ENCODE results near the gene CTAGE4.
"Not testable (repeated sequence)": the region's sequence is repeated elsewhere in the genome, so short reads cannot be mapped to it uniquely, and the experiment has no call there.

The CTAGE4 gene

GRCh38 chr7:144178380-144179164 is 4.7 kb upstream of the CTAGE4 start:
- not testable (repeated sequence) for H3K4me2 ChIP-seq (ENCODE audit: low read length); H3K4me3 ChIP-seq (ENCODE audit: low read depth, low read length); H3K9me3 ChIP-seq (ENCODE audit: control insufficient read depth, low read length); H3K27me3 ChIP-seq (ENCODE audit: control insufficient read depth, insufficient read depth, low read length); H3K4me1 ChIP-seq; H2AFZ ChIP-seq; H3K27ac ChIP-seq; H3K36me3 ChIP-seq (ENCODE audit: control insufficient read depth, insufficient read depth, low read length); H3K79me2 ChIP-seq; H3K9ac ChIP-seq
- peak; percentile 51 for TF ChIP-seq CTCF (IDR thresholded peaks at IDR 0.05)

GRCh38 chr7:144179165-144179479 is 4.1 kb upstream of the CTAGE4 start:
- H3K36me3 ChIP-seq (ENCODE audit: control insufficient read depth, insufficient read depth, low read length); H3K9ac ChIP-seq; H3K27me3 ChIP-seq (ENCODE audit: control insufficient read depth, insufficient read depth, low read length); H3K4me3 ChIP-seq (ENCODE audit: low read depth, low read length); H3K9me3 ChIP-seq (ENCODE audit: control insufficient read depth, low read length); H3K27ac ChIP-seq; H3K4me2 ChIP-seq (ENCODE audit: low read length); H2AFZ ChIP-seq; H3K4me1 ChIP-seq; H3K79me2 ChIP-seq: not testable (repeated sequence)

- H3K4me3 ChIP-seq (ENCODE audit: low read depth, low read length); H3K9ac ChIP-seq; H3K9me3 ChIP-seq (ENCODE audit: control insufficient read depth, low read length); H3K4me2 ChIP-seq (ENCODE audit: low read length); H3K27ac ChIP-seq; H3K36me3 ChIP-seq (ENCODE audit: control insufficient read depth, insufficient read depth, low read length); H3K4me1 ChIP-seq; H3K79me2 ChIP-seq; H3K27me3 ChIP-seq (ENCODE audit: control insufficient read depth, insufficient read depth, low read length); H2AFZ ChIP-seq: not testable (repeated sequence)
Measured at GRCh38 chr7:144187848-144188247, 4.6 kb downstream of the CTAGE4 start.

GRCh38 chr7:144188578-144189171 is 5.4 kb downstream of the CTAGE4 start:
- H3K4me3 ChIP-seq (ENCODE audit: low read depth, low read length); H3K27ac ChIP-seq; H3K36me3 ChIP-seq (ENCODE audit: control insufficient read depth, insufficient read depth, low read length); H3K4me2 ChIP-seq (ENCODE audit: low read length); H3K4me1 ChIP-seq; H3K27me3 ChIP-seq (ENCODE audit: control insufficient read depth, insufficient read depth, low read length); H2AFZ ChIP-seq; H3K79me2 ChIP-seq; H3K9me3 ChIP-seq (ENCODE audit: control insufficient read depth, low read length); H3K9ac ChIP-seq: not testable (repeated sequence)

- H3K4me2 ChIP-seq (ENCODE audit: low read length); H3K36me3 ChIP-seq (ENCODE audit: control insufficient read depth, insufficient read depth, low read length); H3K27me3 ChIP-seq (ENCODE audit: control insufficient read depth, insufficient read depth, low read length); H3K4me3 ChIP-seq (ENCODE audit: low read depth, low read length); H3K79me2 ChIP-seq; H2AFZ ChIP-seq; H3K27ac ChIP-seq; H3K9me3 ChIP-seq (ENCODE audit: control insufficient read depth, low read length); H3K9ac ChIP-seq; H3K4me1 ChIP-seq: not testable (repeated sequence)
Measured at GRCh38 chr7:144193782-144194181, 10.5 kb downstream of the CTAGE4 start.

GRCh38 chr7:144194453-144194852 is 11.2 kb downstream of the CTAGE4 start:
- not testable (repeated sequence) for H3K4me1 ChIP-seq; H3K79me2 ChIP-seq; H2AFZ ChIP-seq; H3K9me3 ChIP-seq (ENCODE audit: control insufficient read depth, low read length); H3K9ac ChIP-seq; H3K27me3 ChIP-seq (ENCODE audit: control insufficient read depth, insufficient read depth, low read length); H3K27ac ChIP-seq; H3K4me3 ChIP-seq (ENCODE audit: low read depth, low read length); H3K4me2 ChIP-seq (ENCODE audit: low read length); H3K36me3 ChIP-seq (ENCODE audit: control insufficient read depth, insufficient read depth, low read length)

GRCh38 chr7:144195212-144195872 is 12.1 kb downstream of the CTAGE4 start, which contains the start of gene ARHGEF35:
ARHGEF35 (minus strand) TSS chr7:144195833; CDS start chr7:144188383, 7,450 bp downstream.
- H3K27me3 ChIP-seq (ENCODE audit: control insufficient read depth, insufficient read depth, low read length); H3K4me2 ChIP-seq (ENCODE audit: low read length); H3K9ac ChIP-seq; H3K4me1 ChIP-seq; H3K36me3 ChIP-seq (ENCODE audit: control insufficient read depth, insufficient read depth, low read length); H3K79me2 ChIP-seq; H3K27ac ChIP-seq; H3K9me3 ChIP-seq (ENCODE audit: control insufficient read depth, low read length); H3K4me3 ChIP-seq (ENCODE audit: low read depth, low read length); H2AFZ ChIP-seq: not testable (repeated sequence)

- not testable (repeated sequence) for H3K79me2 ChIP-seq; H3K4me1 ChIP-seq; H3K27ac ChIP-seq; H3K4me3 ChIP-seq (ENCODE audit: low read depth, low read length); H3K9me3 ChIP-seq (ENCODE audit: control insufficient read depth, low read length); H3K36me3 ChIP-seq (ENCODE audit: control insufficient read depth, insufficient read depth, low read length); H3K9ac ChIP-seq; H2AFZ ChIP-seq; H3K4me2 ChIP-seq (ENCODE audit: low read length); H3K27me3 ChIP-seq (ENCODE audit: control insufficient read depth, insufficient read depth, low read length)
Measured at GRCh38 chr7:144198934-144199333, 15.7 kb downstream of the CTAGE4 start.

GRCh38 chr7:144201978-144202377 is 18.7 kb downstream of the CTAGE4 start:
- H3K27me3 ChIP-seq (ENCODE audit: control insufficient read depth, insufficient read depth, low read length); H3K9ac ChIP-seq; H3K4me2 ChIP-seq (ENCODE audit: low read length); H3K4me1 ChIP-seq; H3K9me3 ChIP-seq (ENCODE audit: control insufficient read depth, low read length); H3K36me3 ChIP-seq (ENCODE audit: control insufficient read depth, insufficient read depth, low read length); H3K79me2 ChIP-seq; H3K27ac ChIP-seq; H2AFZ ChIP-seq; H3K4me3 ChIP-seq (ENCODE audit: low read depth, low read length): not testable (repeated sequence)

- H3K9ac ChIP-seq: not testable (repeated sequence)
Measured at GRCh38 chr7:144203086-144203485, 19.8 kb downstream of the CTAGE4 start.

More at GRCh38 chr7:144203086-144203485, 19.8 kb downstream of the CTAGE4 start:
- not testable (repeated sequence) for H3K4me2 ChIP-seq (ENCODE audit: low read length); H3K27me3 ChIP-seq (ENCODE audit: control insufficient read depth, insufficient read depth, low read length); H3K9me3 ChIP-seq (ENCODE audit: control insufficient read depth, low read length); H2AFZ ChIP-seq; H3K27ac ChIP-seq; H3K36me3 ChIP-seq (ENCODE audit: control insufficient read depth, insufficient read depth, low read length); H3K4me1 ChIP-seq; H3K79me2 ChIP-seq; H3K4me3 ChIP-seq (ENCODE audit: low read depth, low read length)

Data from parathyroid adenoma (tissue), 2 donors.